ENCODE measurements around the gene RPS2.
"Not testable (repeated sequence)": the region's sequence is repeated elsewhere in the genome, so short reads cannot be mapped to it uniquely, and the experiment has no call there.

Gene RPS2

GRCh38 chr16:1964506-1965395 is at the start of gene RPS2:
Gene RPS2 (minus strand): TSS chr16:1964826. CDS start chr16:1964625, 201 bp downstream.
- DNase-seq (ENCODE audit: low read depth in 2 of 2) = peak; percentile 98

- no peak for DNase-seq (ENCODE audit: low read depth in 2 of 2)
Observed at GRCh38 chr16:2013527-2013926, 48.9 kb upstream of the RPS2 start.

- DNase-seq (ENCODE audit: low read depth in 2 of 2) = not testable (repeated sequence)
Observed at GRCh38 chr16:2011726-2012125, 47.1 kb upstream of the RPS2 start.

- DNase-seq (ENCODE audit: low read depth in 2 of 2) = peak; percentile 66 to 69
Observed at GRCh38 chr16:2009791-2010510, 45.3 kb upstream of the RPS2 start, which contains the start of gene ZNF598. Gene ZNF598 (minus strand): TSS chr16:2009821.

GRCh38 chr16:2009164-2009711 is 44.6 kb upstream of the RPS2 start:
- no peak for DNase-seq (ENCODE audit: low read depth in 2 of 2)

- DNase-seq (ENCODE audit: low read depth in 2 of 2) = no peak
Observed at GRCh38 chr16:2008631-2009163, 44.1 kb upstream of the RPS2 start.

- no peak for DNase-seq (ENCODE audit: low read depth in 2 of 2)
Observed at GRCh38 chr16:2008009-2008526, 43.4 kb upstream of the RPS2 start.

- no peak for DNase-seq (ENCODE audit: low read depth in 2 of 2)
Observed at GRCh38 chr16:2007081-2007836, 42.6 kb upstream of the RPS2 start.

- no peak for DNase-seq (ENCODE audit: low read depth in 2 of 2)
Observed at GRCh38 chr16:2006317-2006716, 41.7 kb upstream of the RPS2 start.

- DNase-seq (ENCODE audit: low read depth in 2 of 2) = no peak
Observed at GRCh38 chr16:2005646-2006045, 41.0 kb upstream of the RPS2 start.

GRCh38 chr16:2004795-2005517 is 40.3 kb upstream of the RPS2 start:
- no peak for DNase-seq (ENCODE audit: low read depth in 2 of 2)

- peak; percentile 80 to 90 for DNase-seq (ENCODE audit: low read depth in 2 of 2)
Observed at GRCh38 chr16:2003827-2004641, 39.4 kb upstream of the RPS2 start.

GRCh38 chr16:2003231-2003826 is 38.7 kb upstream of the RPS2 start:
- DNase-seq (ENCODE audit: low read depth in 2 of 2) = no peak

- DNase-seq (ENCODE audit: low read depth in 2 of 2) = no peak
Observed at GRCh38 chr16:2002406-2003230, 38.0 kb upstream of the RPS2 start.

GRCh38 chr16:2001456-2002355 is 37.1 kb upstream of the RPS2 start:
- no peak for DNase-seq (ENCODE audit: low read depth in 2 of 2)

GRCh38 chr16:2001035-2001434 is 36.4 kb upstream of the RPS2 start:
- no peak for DNase-seq (ENCODE audit: low read depth in 2 of 2)

- no peak for DNase-seq (ENCODE audit: low read depth in 2 of 2)
Observed at GRCh38 chr16:1999866-2000514, 35.4 kb upstream of the RPS2 start.
